HG03045 (cell line): ENCODE results near the gene SACS.
"Not testable (repeated sequence)": the region's sequence is repeated elsewhere in the genome, so short reads cannot be mapped to it uniquely, and the experiment has no call there.

Experiments used
- ATAC-seq: cut with Tn5 transposase; IDR thresholded peaks from one replicate; pipeline ENCODE4 v1.9.1; 2021; ENCODE audit warnings: mild to moderate bottlenecking, moderate library complexity; ENCODE audit not compliant: unreplicated experiment

Gene SACS

GRCh38 chr13:23456437-23457210, 23.1 kb upstream of the SACS start:
- no peak for ATAC-seq

- no peak for ATAC-seq
Observed at GRCh38 chr13:23455401-23456185, 22.1 kb upstream of the SACS start.

- no peak for ATAC-seq
Observed at GRCh38 chr13:23453132-23453531, 19.6 kb upstream of the SACS start.

- no peak for ATAC-seq
Observed at GRCh38 chr13:23450340-23451046, 17.0 kb upstream of the SACS start.

GRCh38 chr13:23449398-23450162, 16.1 kb upstream of the SACS start:
- no peak for ATAC-seq

- no peak for ATAC-seq
Observed at GRCh38 chr13:23447927-23448326, 14.4 kb upstream of the SACS start.

GRCh38 chr13:23445794-23446193, 12.3 kb upstream of the SACS start:
- ATAC-seq = no peak

- no peak for ATAC-seq
Observed at GRCh38 chr13:23443878-23444277, 10.4 kb upstream of the SACS start.

- ATAC-seq = no peak
Observed at GRCh38 chr13:23443110-23443509, 9.6 kb upstream of the SACS start.

GRCh38 chr13:23440821-23441618, 7.5 kb upstream of the SACS start:
- ATAC-seq = no peak

GRCh38 chr13:23440324-23440723, 6.8 kb upstream of the SACS start:
- not testable (repeated sequence) for ATAC-seq

- no peak for ATAC-seq
Observed at GRCh38 chr13:23437916-23438315, 4.4 kb upstream of the SACS start.

GRCh38 chr13:23436680-23437079, 3.2 kb upstream of the SACS start:
- no peak for ATAC-seq

- ATAC-seq = no peak
Observed at GRCh38 chr13:23434491-23434890, 989 bp upstream of the SACS start.

- no peak for ATAC-seq
Observed at GRCh38 chr13:23432626-23433025, 876 bp downstream of the SACS start.

GRCh38 chr13:23430664-23431063, 2.8 kb downstream of the SACS start:
- ATAC-seq = no peak

GRCh38 chr13:23427881-23428528, 5.5 kb downstream of the SACS start:
- no peak for ATAC-seq

GRCh38 chr13:23427342-23427843, 6.1 kb downstream of the SACS start:
- no peak for ATAC-seq

- ATAC-seq = no peak
Observed at GRCh38 chr13:23421596-23421995, 11.9 kb downstream of the SACS start.
